Loucy (cell line): Measurements from ENCODE around the gene PLEKHO2.
A peak's percentile ranks its signal among the peaks of the same experiment; 100 is the strongest.

Source experiments
- CTCF ChIP-seq: fragments of 200-600 bp; sonication (generic); conservative IDR thresholded peaks from 2 replicates; pipeline ENCODE4 v1.5.1; 2014; ENCODE audit warnings: mild to moderate bottlenecking, antibody characterized with exemption, low read length
- EZH2phosphoT487 ChIP-seq: fragments of 200-600 bp; IDR thresholded peaks from 2 replicates; pipeline ENCODE4 v1.6.1; 2018; ENCODE audit warnings: antibody characterized with exemption, mild to moderate bottlenecking, moderate library complexity, borderline replicate concordance

GRCh38 chr15:64895285-64896065 lies 53.8 kb downstream of the PLEKHO2 start:
- TF ChIP-seq CTCF (peak; percentile 43), EZH2phosphoT487 (no peak)
